Measurements from ENCODE around the gene GABPA.
"Not testable (repeated sequence)": the region's sequence is repeated elsewhere in the genome, so short reads cannot be mapped to it uniquely, and the experiment has no call there.

Gene GABPA

DNA sequence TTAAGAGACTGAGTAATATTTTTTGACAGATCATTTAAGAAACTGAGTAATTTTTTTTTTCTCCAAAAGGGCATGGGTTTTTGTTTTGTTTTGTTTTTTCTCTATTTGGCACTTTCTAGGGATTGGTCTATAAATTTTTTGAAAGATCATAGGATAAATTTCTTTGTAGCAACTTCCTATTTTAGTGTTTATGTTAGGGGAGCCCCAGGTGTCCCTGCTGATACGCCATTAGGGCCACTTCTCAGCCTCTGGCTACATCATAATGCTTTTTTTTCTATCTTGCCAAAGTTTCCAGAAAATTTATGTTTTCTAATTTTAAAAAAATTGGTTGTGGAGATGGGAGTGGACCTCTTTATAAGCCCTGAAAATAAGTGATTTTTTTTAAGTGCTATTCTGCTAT is 2.6 kb downstream of the GABPA start:
- no peak for DNase-seq (ENCODE audit: low spot score)

DNA sequence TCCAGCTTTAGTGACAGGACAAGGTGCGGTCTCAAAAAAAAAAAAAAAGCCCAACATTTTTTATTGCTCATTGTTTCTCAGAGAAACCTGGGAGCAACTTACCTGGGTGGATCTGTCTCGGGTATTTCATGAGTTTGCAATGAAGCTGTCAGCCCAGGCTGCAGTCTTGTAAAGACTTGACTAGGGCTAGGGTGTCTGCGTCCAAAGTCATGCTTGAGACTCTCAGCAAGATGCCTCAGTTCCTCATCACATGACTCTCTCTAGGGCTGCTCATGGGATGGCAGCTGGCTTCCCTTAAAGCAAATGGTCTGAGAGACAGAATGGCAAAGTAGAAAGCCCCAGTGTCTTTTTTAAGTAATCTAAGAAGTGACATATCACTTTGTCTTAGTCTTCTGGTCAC is 8.1 kb downstream of the GABPA start:
- no peak for DNase-seq (ENCODE audit: low spot score)

DNA sequence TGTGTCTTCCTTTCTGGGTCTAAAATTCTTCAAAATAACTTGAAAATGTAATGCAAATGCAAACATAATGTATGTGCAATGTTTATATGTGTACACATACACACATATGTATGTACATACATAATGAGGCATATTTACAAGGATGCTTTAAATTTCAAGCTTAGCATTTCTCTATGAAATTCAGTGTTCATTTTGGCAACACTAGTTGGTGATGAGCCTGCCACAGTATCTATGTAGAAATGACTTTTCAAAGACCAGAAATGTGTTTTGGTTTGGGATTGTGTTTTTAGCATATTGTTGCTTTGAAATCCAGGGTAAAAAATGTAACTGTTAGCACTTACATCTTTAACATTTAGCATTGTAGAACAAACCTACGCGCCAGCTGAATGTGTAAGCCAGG is 10.1 kb downstream of the GABPA start:
- no peak for DNase-seq (ENCODE audit: low spot score)

DNA sequence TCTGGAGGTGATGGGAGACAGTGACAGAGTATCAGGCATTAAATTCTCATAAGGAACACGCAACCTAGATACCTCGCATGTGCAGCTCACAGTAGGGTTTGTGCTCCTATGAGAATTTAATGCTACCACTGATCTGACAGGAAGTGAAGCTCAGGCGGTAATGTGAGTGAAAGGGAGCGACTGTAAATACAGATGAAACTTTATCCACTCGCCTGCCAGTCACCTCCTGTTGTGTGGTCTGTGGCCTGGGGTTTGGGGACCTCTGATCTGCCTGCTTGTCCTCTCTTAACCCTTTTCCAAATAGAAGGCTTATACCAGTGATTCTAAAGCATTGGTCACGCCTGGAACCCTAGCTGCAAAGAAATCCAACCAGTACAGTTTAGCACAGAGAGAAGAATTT is 15.3 kb downstream of the GABPA start:
- DNase-seq (ENCODE audit: low spot score) = no peak

DNA sequence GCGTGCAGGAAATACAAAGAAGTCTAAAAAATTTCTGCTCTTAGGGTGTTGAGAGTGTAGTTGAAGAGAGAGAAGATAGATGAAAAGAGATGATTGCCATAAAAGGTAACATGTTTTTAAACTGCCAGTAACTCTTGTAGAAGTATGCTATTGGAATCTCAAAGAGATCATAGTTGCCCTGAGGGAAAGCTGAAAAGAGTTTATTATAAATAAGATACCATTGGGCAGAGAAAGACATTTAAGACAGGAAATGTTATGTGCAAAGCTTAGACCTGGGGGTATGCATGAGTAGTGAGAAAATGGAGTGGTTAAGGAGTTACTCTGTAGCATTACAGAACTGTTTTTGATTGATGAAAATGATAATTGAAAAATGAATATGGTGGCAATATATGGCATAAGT is 17.6 kb downstream of the GABPA start:
- no peak for DNase-seq (ENCODE audit: low spot score)

DNA sequence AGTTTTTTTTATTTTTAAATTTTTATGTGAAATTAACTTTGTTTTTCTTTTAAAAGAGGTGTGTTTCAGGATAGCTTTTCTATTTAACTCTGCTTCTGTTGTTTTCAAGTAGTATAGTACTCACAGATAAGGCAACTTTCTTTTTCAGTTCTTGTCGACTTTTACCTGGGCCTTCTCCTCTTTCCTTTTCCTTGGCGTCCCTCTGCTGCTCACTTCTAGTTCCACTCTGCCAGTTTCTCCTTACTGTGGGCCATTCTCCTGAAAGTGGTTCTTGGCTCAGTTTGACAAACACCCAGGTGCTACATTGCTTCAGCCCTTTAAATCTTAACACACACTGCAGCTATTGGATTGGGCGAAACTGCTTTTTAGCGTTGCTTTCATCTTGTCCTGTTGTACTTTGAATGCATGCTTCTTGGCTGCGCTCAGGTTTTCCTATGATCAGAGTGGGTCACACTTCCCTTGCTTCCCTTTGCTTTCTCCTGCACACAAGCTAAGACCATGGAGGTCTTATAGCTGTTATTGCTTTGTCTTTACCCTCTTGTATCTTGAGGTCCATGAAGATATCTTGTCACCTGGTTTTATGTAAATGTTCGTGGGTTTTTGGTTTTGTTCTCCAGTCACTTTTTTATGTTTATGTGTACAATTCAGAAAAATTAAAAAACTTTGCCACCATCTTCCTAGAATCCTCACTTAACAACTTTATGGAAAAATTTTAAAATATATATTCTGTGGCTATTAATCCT is 21.6 kb downstream of the GABPA start:
- no peak for DNase-seq (ENCODE audit: low spot score)

DNA sequence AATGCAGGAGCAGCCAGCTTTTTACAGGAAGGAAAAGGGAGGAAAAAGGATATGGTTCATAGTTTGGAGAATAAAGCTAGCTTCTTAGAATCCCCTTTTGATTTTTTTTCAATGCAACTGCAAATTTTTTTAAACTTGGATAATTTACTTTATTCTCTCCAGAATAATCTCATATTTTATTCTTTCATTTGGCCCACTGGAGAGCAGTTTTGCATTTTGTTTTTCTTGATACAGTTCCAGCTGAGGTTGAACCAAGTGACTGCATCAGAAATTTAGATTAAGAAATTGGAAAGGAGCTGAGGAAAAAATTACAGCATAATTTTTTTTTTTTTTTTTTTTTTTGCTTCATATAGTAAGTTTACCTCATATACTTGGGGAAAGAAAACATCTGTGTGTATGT is 22.8 kb downstream of the GABPA start:
- no peak for DNase-seq (ENCODE audit: low spot score)

DNA sequence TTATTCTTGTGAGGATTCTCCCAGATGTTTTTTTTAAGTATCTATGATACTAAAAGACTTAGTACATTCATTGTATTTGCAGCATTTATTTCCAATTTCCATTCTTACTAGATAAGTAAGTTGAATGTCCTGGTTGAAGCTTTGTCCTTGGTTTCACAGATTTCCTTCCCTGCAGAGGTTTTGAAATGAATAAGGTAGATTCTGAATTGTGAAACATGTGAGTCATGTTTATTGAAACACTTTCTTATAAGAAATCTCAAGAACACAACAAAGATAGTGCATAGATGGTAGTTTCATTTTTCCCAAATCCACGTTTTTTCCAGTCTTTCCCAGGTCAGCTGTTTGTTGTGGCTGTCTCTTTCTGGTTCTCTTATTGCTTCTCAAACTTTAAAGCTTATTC is 24.8 kb downstream of the GABPA start:
- DNase-seq (ENCODE audit: low spot score) = no peak

DNA sequence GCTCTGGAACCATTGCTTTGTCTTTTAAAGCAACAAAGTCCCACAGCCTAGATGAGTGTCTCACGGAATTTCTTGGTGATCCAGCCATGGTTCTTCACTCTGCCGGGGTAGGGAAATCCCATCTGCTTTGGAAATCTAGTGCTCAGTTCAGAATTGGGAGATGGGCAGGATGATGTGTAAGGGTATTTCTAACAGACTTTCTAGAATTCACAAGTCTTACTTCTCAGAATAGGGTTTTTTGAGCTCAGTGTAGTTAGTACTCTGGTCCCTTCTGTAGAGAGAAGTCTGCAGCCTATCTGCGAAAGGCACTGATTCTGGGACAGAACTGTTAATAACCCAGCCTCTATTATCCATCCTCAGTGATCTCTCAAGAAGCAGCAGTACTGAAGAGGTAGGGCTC is 25.3 kb downstream of the GABPA start:
- DNase-seq (ENCODE audit: low spot score) = no peak

DNA sequence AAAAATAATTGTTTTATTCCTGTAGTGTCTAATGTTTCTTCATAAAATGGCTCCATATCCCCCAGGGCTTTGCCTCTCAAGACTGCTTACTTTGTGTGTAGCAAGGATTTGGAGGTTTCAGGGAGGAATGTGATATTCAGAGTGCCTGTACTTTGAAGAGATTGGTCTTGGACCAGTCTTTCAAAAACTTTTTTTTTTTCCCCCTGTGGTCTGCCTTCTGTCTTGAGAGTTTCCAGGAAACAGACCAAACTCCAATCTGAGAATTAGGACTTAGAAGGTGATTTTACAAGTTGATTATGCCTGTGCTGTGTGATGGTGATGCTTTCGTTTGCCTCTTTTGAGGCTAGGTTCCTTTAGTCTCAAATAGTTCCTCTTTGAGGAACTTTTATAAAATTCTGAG is 25.9 kb downstream of the GABPA start:
- no peak for DNase-seq (ENCODE audit: low spot score)

DNA sequence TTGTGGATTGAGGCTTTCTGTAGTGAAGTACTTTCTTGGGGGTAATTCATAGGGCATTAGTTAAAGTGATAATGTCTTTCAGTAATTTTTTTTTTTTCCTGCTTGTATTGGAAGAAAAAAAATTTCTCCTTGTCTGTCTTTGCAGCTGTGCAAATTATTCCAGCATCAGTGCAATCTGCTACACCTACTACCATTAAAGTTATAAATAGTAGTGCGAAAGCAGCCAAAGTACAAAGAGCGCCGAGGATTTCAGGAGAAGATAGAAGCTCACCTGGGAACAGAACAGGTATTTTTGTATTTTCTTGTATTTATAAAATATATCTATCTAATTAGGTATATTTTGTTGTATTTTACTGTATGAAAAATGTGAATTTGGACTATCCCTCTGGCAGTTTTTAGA is 29.3 kb downstream of the GABPA start:
- no peak for DNase-seq (ENCODE audit: low spot score)

DNA sequence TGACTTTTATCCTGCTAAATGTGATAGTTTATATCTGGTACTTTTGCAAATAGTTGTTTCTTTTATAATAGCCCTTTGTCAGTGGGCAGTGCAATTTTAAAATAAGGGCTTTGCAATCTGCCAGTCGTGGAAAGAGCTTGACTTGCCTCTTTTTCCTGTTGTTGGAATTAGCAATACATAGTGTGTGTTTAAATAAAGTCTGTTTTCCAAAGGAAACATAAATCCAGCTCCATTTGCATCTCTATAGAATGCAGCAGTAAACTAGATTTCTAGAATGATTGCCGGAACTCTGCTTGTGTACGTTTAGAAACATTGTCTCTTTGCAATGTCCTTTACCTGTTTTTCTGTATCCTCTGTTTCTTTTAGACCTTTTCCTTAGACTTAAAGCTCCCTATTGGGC is 33.1 kb downstream of the GABPA start:
- no peak for DNase-seq (ENCODE audit: low spot score)

DNA sequence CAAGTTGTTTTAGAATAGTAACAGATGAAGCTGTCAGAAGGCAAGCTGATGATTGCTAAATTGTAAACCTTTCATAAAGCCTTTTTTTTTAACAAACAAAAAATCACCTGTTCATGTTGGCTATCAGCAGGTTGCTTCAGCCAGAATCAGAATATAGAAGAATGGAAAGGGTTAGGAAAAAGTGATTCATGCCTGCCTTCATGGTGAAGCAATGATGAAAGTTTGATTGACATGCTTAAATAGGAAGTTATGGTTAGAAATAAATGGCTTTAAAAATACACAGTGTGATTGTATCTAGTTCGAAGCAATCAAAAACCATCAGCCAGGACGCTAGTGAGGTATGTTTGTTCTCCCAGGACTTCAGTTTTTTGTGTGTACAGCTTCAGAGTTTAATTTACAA is 37.9 kb downstream of the GABPA start:
- DNase-seq (ENCODE audit: low spot score) = no peak

DNA sequence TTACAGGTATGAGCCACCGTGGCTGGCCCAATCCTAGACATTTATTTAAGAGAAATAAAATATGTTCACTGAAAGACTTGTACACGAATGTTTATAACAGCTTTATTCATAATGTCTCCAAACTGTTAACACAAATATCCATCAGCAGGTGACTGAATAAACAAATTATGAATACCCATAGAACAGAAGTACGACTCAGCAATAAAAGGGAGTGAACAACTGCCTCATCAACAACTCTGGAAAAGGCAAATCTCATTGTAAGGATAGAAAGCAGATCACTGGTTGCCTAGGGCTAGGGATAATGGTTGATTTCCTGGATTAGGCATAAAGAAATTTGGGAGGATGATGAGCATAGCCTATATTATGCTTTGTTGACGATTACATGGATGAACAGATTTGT is 41.7 kb downstream of the GABPA start:
- DNase-seq (ENCODE audit: low spot score) = no peak

DNA sequence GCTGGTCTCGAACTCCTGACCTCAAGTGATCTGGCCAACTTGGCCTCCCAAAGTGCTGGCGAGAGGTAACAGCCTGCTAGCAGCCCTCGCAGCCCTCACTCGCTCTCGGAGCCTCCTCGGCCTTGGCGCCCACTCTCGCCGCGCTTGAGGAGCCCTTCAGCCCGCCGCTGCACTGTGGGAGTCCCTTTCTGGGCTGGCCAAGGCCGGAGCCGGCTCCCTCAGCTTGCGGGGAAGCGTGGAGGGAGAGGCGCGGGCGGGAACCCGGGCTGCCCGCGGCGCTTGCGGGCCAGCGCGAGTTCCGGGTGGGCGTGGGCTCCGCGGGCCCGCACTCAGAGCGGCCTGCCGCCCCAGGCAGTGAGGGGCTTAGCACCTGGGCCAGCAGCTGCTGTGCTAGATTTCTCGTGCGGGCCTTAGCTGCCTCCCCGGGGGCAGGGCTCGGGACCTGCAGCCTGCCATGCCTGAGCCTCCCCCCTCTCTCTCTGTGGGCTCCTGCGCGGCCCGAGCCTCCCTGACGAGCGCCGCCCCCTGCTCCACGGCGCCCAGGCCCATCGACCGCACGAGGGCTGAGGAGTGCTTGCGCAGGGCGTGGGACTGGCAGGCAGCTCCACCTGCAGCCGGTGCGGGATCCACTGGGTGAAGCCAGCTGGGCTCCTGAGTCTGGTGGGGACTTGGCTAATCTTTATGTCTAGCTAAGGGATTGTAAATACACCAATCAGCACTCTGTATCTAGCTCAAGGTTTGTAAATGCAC is 43.5 kb downstream of the GABPA start:
- DNase-seq (ENCODE audit: low spot score) = not testable (repeated sequence)

DNA sequence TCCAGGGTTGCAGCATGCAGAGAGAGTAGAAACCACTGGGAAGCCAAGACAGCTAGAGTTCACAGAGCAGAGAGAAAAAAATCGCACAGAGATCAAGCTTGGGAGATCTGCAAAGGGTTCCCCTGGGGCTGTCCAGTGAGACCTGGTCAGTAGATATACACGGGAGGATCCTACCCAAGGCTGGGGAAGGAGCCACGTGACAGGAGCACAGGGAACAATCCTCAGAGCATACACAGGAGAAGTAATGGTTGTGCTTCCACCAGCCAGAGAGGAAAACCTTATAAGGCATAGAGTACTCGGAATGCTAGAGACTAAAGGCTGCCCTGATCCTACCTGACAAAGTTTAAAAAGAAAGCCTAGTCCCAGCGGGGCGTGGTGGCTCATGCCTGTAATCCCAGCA is 53.9 kb downstream of the GABPA start:
- no peak for DNase-seq (ENCODE audit: low spot score)

DNA sequence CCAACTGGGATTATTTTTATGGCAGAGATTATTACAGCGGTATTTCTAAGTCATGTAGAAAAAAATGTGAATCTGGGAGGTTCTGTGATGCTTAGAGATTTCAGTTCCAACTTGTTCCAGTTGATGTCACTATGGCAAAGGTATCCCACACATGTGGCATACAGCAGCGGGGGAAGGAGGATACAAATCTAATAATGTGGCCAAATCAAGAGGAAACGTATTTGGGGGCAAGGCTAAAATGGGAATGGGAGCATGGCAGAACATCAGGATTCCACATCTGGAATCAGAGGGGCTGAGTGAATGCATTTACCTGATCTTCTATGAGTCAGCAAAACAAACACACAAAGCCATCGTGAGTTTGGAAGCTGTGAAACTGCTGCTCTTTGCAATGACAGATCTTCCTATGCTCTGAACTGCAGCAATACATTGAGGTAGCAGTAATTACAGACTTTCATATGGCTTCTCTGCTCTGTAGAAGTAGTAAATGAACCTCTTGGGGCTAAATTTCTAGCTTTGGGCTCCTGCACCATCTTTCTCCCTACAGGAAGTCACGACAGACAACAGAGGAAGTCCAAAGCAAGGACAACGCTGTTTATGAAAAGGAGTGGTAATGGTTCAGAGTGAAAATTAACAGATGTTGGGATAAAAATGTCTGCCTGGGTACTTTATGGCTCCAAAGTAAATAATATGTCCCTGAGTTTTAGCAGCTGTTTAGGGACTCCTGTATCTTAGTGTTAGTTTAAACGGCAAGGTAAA is 55.5 kb downstream of the GABPA start:
- DNase-seq (ENCODE audit: low spot score) = peak; percentile 43

DNA sequence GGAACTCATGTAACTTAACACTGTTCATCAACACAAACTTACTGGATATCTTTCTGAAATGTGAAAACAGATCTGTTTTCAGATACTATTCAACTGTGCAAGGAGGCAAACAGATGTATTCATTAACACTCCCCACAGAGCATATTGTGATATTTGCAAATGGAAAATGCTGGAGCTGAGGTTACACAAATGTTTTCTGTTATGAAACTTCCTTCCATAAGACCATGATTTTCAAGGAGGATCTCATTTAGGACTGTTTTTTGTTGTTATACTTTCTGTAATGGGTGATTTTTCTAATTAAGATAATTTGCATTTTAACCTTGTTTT is 56.1 kb downstream of the GABPA start:
- no peak for DNase-seq (ENCODE audit: low spot score)

DNA sequence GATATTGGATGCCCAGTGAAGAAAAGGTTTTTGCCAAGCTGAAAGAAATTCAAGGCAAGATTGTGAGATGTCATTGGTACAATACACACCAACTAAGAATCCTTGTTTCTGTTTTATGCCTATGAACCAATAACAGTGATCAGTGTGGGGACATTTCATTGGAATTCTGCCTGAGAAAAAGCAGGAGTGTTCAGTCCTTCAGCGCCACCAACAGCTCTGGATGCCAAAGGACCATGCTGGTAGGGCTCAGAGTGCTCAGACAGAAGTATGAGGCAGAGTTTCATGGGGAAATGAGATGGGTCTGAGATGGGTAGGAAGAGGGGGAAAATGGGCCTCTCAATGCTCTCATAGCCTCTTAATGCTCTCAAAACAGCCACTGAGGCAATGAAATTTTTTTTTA is 56.5 kb downstream of the GABPA start:
- peak; percentile 5 for DNase-seq (ENCODE audit: low spot score)

DNA sequence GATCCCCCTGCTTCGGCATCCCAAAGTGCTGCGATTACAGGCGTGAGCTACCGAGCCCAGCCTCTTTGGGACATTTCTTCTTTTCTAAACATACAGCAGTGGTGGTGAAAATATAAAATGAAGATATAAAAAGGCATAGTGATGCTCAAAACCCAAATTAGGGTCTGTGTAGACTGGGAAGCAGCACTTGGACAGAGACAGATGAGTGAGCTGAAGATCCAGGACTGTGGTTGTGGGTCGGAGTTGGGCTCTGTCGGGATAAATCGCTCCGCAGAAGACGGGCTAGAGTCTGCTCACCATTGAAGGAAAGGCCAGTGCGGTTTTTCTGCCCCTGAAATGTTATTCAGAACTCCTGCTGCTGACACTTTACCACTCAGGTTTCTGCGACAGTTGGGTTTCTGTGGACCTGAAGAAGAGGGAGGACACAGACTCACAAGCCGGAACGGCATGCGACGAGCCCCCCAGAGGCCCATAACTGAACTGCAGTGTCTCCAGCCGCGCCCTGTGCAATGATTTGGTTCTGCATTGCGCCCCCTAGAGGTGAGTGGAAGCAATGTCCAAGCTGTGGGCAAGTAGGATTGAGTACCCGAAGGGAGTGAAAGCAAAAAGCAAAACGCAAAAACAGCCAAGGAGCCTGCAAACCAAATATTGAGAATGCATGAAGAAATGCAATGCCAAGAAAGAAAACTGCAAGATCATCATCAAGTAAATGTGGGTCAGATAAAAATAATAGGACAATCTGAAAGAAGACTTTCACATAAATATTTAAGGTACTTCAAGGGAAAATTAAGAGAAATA is 66.6 kb downstream of the GABPA start:
- peak; percentile 84 for DNase-seq (ENCODE audit: low spot score)

DNA sequence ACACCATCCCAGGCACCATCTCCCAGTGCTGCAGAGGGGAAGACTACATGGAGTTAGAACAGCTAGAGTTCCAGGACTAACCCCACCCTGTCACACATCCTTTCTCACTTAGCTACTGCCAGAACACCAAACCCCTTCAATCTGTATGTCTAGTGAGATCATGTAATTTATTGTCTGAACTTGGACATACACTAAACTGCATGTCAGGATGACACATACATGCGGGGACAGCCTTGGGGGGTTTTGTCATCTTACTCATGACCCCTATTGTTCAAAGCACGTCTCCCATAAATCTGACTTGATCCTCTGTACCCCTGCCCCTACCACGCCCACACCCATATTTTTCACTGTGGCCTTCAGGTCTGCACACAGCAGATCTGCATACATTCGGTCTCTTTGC is 71.3 kb downstream of the GABPA start:
- no peak for DNase-seq (ENCODE audit: low spot score)

DNA sequence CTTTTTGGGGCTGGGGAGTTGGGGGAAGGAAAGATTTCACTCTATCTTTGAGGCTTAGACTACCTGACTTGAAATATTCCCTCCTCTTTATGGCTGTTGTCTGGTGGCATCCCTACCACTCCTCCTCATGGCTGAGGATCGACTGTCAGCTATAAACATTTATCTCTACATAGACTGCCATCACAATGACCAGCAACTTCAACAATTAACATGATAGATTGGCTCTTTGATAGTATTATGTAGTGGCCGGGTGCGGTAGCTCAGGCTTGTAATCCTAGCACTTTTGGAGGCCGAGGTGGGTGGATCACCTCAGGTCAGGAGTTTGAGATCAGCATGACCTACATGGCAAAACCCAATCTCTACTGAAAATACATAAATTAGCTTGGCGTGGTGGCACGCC is 72.4 kb downstream of the GABPA start:
- no peak for DNase-seq (ENCODE audit: low spot score)

DNA sequence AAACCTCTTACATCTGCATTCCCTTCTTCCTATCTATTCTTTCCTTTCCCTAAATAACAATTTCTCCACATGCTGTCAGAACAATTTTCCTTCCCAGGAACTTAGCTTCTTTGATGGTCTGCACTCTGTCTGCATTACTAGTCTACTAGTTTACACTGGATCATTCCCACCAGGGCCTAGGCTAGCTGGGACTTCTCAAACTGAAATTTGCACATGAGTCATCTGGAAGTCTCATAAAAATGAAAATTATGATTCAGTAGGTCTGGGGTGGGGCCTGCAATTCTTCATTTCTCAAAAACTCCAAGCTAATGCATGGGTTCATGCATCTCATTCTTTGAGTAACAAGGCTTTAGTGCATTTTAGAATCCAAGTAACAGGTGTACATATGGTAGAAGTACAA is 74.2 kb downstream of the GABPA start:
- no peak for DNase-seq (ENCODE audit: low spot score)
